ENCODE data around the gene UIMC1.
A peak's percentile ranks its signal among the peaks of the same experiment; 100 is the strongest.
"Not testable (repeated sequence)": the region's sequence is repeated elsewhere in the genome, so short reads cannot be mapped to it uniquely, and the experiment has no call there.

Gene UIMC1

DNA sequence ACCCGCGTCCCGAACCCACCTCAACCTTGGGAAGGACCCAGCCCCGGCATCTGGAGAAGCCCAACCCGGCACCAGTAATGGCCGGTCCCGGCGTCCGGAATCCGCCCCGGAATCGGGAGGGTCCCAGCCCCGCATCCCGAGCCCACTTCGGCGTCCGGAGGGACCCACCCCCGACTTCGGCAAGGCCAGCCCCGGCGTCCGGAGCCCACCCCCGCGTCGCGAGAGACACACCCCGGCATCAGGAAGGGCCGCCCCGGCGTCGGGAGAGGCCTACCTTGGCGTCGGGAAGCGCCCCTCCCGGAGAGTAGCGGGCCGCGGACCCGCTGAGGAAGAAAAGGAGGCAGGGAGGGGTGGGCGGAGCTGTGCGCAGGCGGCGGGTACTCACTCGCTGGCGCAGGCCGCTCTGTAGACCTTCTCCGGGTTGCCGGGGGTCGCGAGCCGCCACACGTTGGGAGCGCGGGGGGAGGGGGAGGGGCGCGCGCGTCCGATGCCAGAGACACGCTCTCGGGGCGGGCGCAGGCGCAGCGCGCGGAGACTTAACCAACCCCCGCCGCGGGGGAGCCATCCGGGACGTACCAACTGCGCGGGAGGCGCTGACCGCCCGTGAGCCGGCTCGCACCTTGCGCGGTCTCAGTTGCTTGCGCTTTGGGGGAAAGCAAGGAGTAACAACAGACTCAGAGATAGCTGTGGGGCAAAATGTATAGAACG, at the start of gene UIMC1:
Gene UIMC1 (minus strand): TSS at position 515 of the 708 bp plus-strand sequence. CDS start 24,164 bp downstream, outside the sequence.
- peak; percentile 95 for DNase-seq

DNA sequence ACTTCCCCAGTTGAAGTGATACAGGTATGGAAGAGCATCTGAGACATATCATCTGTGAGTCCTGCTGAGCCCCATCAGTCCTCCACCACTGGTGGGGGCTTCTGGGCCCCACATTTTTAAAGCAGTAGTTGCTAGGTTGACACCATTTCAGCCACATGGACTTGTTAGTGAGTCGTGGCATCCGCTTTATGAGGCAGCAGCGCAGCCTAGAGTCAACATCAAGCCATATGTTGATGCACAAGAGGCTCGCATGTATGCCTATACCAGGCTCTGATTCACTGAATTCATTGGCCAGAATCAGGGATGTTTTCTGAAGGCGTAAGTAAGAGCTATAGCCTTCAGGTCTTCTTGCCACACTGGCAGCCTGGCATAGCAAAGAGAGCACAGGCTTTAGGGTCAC, 42.7 kb upstream of the UIMC1 start:
- DNase-seq, result no peak

- not testable (repeated sequence) for DNase-seq
Measured at GRCh38 chr5:177048531-177048930, 42.0 kb upstream of the UIMC1 start.

DNA sequence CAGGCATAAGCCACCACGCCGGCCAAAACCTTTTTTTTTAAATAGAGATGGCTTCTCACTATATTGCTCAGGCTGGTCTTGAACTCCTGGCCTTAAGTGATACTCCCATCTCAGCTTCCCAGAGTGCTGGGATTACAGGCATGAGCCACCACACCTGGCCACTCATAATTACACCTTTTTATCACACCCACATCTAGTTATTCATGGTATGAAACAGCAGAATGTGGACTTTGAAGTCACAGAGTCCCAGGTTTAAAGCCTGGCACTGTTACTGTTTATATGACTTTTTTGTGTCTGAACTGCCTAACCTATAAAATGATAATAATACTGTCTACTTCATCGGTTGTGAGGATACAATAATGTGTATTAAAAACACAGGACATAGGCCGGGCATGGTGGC, 39.1 kb upstream of the UIMC1 start:
- no peak for DNase-seq

GRCh38 chr5:177044641-177045040, 38.1 kb upstream of the UIMC1 start:
- DNase-seq, result no peak

DNA sequence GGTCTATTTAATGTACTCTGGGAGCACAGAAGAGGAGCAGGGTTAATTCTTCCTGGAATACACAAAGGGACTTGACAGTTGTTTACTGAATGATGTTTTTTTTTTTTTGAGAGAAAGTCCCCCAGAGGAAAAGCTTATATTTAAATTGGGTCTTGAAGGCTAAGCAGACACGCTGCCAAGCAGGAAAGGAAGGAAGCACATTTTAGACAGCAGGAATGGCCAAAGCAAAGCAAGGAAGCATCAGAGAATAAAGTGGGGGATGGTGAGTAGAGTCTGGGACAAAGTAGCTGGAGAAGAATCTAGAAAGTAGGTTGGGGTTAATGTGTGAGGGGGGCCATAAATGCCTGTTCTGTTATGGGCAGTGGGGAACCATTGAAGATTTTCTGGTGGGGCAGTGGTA, 37.4 kb upstream of the UIMC1 start:
- DNase-seq, result no peak

DNA sequence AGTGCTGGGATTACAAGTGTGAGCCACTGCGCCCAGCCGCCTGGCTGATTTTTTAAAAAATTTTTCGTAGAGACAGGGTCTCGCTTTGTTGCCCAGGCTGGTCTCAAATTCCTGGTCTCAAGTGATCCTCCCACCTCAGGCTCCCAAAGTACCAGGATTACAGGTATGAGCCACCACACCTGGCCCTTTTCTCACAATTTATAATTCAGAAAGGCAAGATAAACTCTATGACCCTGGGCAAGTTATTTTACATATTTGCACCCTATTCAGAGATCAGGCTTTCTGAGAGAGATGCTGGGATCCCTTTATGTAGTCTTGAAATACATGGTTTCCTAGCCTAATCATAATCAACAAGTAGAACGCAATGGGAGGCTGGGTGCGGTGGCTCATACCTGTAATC, 36.5 kb upstream of the UIMC1 start:
- DNase-seq, result no peak

DNA sequence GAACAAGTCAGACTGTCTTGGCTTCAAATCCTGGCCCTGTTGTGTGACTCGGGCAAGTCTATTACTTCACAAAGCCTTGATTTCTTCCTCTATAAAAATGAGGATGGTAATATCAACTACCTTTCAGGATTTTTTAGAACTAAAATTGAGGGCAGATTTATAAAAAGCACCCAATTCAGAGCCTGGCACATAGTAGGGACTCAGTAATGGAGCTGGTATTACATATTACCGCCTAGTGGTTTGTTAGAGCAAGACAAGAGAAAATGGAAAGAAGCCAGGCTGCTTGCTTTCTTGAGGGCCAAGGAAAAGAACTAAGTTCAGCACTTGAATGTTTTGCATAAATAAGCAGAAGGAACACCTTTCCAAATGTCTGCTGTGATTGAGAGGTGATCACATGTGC, 35.4 kb upstream of the UIMC1 start:
- DNase-seq, result no peak

- DNase-seq, result no peak
Measured at GRCh38 chr5:177040814-177041420, 34.3 kb upstream of the UIMC1 start.

- no peak for DNase-seq
Measured at GRCh38 chr5:177036921-177037320, 30.3 kb upstream of the UIMC1 start.

DNA sequence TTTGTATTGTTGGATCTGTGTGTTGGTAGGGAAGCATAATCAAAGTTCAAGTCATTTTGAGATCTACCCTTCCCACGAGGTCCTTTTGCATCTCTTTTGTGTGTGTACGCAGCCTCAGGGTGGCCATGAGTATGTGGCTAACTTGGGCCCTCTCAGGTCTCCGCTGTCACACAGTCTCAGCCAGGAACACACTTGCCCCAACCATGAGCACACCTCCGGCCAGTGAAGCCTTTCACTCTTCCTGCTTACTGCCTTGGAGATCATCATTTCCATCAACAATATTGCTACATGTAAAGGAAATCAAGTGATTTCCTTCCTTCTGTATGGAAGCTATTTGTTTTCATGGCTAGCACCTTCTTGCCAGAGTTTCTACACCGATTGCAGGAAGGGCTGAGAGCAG, 29.9 kb upstream of the UIMC1 start:
- DNase-seq, result no peak

DNA sequence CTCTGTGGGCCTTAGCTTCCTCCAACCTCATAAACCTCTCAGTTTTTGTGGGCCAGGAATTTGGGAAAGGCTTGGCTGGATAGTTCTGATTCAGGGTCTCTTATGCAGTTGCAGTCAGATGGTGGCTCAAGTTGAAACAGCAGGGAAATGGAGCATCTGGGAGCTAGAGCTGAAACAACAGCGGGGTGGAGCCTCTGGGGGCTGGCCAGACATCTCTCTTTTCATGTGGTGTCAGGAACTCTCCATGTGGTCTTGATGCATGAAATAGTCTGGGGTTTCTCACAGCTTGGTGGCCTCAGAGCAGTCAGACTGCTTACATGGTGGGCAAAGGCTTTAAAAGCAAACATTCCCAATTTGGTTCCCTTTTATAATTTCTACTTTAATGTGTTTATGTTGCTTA, 29.4 kb upstream of the UIMC1 start:
- DNase-seq, result no peak

GRCh38 chr5:177029498-177029897, 22.9 kb upstream of the UIMC1 start:
- no peak for DNase-seq

DNA sequence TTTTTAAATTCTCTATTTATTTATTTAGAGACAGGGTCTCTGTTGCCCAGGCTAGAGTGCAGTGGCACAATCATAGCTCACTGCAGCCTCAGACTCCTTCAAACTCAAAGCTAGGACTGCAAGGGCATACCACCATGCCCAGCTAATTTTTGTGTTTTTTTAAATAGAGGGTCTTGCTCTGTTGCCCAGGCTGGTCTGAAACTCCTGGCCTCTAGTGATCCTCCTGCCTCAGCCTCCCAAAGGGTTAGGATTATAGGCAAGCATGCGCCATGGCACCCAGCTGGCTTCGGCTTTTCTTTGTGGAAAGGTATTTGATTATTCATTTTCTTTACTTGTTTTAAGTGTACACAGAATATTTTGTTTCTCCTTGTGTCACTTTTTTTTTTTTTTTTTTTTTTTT, 21.1 kb upstream of the UIMC1 start:
- DNase-seq, result no peak

- no peak for DNase-seq
Measured at GRCh38 chr5:177025101-177025601, 18.6 kb upstream of the UIMC1 start.

DNA sequence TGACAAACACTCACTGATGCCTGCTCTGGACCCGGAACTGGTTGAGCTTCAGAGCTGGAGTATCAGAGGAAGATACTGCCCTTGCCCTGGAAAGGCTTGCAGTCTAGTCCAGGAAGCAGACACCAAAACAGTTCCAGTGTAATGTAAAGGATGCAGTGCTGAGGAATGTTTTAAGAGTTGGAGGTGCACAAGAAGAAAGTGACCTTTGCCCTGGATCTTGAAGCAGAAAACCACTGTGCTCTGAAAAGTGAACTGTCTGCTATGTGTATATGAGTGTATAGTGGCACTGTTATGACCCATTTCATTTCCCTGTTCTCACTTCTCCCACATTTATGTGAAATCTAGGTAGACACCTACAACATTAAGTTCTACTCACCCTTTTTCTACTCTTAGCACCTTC, 18.0 kb upstream of the UIMC1 start:
- no peak for DNase-seq

DNA sequence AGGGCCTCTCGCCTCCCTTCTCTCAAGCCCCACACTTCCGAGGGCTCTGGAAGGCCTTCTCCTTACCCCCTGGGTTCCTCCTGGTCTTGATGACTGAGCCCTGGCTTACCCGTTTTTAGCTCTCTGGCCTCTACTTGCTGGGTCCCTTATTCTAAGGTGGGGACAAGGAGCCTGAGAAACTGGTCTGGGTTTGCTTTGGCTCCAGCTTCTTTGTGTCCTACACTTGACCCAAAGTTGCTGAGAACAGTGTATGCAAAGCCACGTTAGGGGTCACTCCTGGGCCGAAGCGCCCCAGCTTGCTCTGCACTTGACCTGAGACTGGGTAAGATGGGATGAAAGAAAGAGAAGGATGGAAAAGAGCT, 16.7 kb upstream of the UIMC1 start:
- DNase-seq, result no peak

- peak; percentile 90 for DNase-seq
Measured at GRCh38 chr5:177022386-177023302, 16.1 kb upstream of the UIMC1 start, which contains the start of gene ZNF346. Gene ZNF346 (plus strand): TSS chr5:177022696. CDS start chr5:177022739, 43 bp downstream.

- no peak for DNase-seq
Measured at GRCh38 chr5:177020033-177020432, 13.5 kb upstream of the UIMC1 start.

DNA sequence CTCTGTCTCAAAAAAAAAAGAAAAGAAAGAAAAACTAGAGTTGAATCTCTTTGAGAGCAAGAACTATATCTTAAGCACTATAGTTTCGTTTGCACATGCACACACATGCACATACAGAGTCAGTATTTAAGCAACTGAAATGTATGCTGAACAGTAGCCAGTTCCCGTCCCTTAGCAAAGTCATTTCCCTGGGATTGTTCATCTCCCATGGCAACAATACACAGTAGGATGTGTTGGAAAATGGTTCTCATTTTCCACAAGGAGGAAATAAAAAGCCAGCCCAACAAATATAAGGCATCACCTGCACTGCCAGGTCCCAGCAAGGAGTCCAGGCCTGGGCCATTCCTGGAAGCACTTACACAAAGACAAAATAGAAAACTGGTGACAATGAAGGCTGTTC, 11.8 kb upstream of the UIMC1 start:
- DNase-seq, result no peak

DNA sequence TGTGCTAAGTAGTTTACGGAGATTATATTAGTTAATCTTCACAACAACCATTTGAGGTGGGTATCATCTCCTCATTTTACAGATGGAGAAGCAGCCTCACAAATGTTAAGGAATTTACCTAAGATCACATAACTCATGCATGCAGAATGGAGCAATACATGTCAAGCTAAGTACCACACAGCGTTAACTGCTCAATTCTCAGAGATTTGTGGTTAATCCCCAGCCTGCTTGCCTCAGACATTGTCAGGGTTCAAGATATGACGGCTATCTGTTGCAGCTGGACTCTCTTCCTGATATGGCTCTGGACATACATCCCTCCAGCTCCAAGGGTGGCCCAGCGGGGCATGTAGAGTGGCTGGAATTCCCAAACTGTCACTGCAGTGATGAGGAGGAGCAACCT, 8.6 kb upstream of the UIMC1 start:
- DNase-seq, result no peak

DNA sequence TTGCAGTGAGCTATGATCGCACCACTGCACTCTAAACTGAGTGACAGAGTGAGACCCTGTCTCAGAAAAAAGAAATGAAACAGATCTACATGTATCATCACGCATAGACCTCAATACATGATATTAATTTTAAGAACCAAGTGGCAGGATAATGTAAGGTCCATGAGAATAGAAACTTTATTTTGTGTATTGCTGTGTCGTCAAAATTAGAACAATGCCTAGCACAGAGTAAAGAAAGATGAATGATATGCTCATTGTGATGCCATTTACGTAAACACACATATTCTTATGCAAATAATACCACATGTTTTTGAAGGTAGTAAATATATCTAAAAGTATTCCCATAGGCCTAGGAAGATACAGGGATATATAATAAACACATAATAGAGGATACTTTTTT, 3.6 kb upstream of the UIMC1 start:
- DNase-seq, result no peak

GRCh38 chr5:177008716-177009115, 2.1 kb upstream of the UIMC1 start:
- DNase-seq, result no peak

Data from activated CD4-positive, CD25-positive, alpha-beta regulatory T cell treated with anti-CD3 and anti-CD28 coated beads, Interleukin-2, amount 50 U/mL, for 72 hours (primary cell).